ENCODE data around the gene SLC24A3. TPM values are rescaled to one million over a fixed set of nuclear protein-coding genes. Genes with fewer than 3 reads are reported as not detected.

Gene SLC24A3
- total RNA-seq, 4 donors from 2014 or later = 4.2 to 6.4 (median 5.6) TPM

GRCh38 chr20:19605786-19606485, 393.5 kb downstream of the SLC24A3 start:
- TF ChIP-seq POLR2A (IDR thresholded peaks at IDR 0.05) (no peak), CTCF (IDR thresholded peaks at IDR 0.05) (no peak), POLR2AphosphoS5 (IDR thresholded peaks at IDR 0.05) (no peak), EP300 (IDR thresholded peaks at IDR 0.05) (no peak)
- no peak overlapping the region for H3K27ac ChIP-seq
- WGBS = 56% methylated on average over 1 of the region's 1 CpG

GRCh38 chr20:19609642-19610223, 397.3 kb downstream of the SLC24A3 start:
- no peaks in the 10 kb centered on the region for H3K4me1 ChIP-seq
- 65% methylated on average over 2 of the region's 2 CpGs for WGBS
- no peaks in the 10 kb centered on the region for H3K27me3 ChIP-seq
- no peaks in the 10 kb centered on the region for H3K36me3 ChIP-seq
- H3K9me3 ChIP-seq = no peaks in the 10 kb centered on the region
- H3K4me3 ChIP-seq = no peak overlapping the region
- DNase-seq (ENCODE audit: low spot score in 2 of 2) = peak in 1 of 2 donors; percentile 4
- H3K27ac ChIP-seq = no peak overlapping the region
- no peak for TF ChIP-seq CTCF (IDR thresholded peaks at IDR 0.05)
- TF ChIP-seq POLR2A (IDR thresholded peaks at IDR 0.05) = no peak
- TF ChIP-seq POLR2AphosphoS5 (IDR thresholded peaks at IDR 0.05) = no peak
- no peak for TF ChIP-seq EP300 (IDR thresholded peaks at IDR 0.05)

More at GRCh38 chr20:19605786-19606485, 393.5 kb downstream of the SLC24A3 start:
- H3K36me3 ChIP-seq = no peaks in the 10 kb centered on the region
- no peaks in the 10 kb centered on the region for H3K4me1 ChIP-seq
- peak in 1 of 2 donors; percentile 16 for DNase-seq (ENCODE audit: low spot score in 2 of 2)
- H3K4me3 ChIP-seq = no peak overlapping the region
- H3K9me3 ChIP-seq = no peaks in the 10 kb centered on the region
- H3K27me3 ChIP-seq = no peaks in the 10 kb centered on the region

- TF ChIP-seq EP300 (IDR thresholded peaks at IDR 0.05) (no peak), CTCF (IDR thresholded peaks at IDR 0.05) (no peak), POLR2A (IDR thresholded peaks at IDR 0.05) (no peak), POLR2AphosphoS5 (IDR thresholded peaks at IDR 0.05) (no peak)
- no peaks in the 10 kb centered on the region for H3K4me1 ChIP-seq
Observed at GRCh38 chr20:19615629-19616028, 403.2 kb downstream of the SLC24A3 start.

DNA sequence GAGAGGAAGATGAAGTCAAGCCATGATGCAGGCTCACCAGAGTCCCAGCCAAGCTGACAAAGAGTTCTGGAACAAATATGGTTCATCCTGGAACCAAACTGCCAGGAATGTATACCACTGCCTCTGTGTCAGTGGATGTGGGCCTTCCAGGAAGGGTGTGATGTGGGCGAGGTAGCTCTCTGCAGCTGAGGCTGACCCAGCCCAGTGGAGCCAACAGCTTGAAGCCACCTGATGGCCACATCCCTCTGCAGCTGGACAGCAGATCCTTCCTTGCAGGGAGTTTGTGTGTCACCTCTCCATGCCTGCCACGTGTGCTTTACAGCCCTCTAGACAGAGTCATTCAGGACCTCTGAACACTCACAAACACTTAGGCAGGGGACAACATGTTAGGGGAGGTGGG, 403.6 kb downstream of the SLC24A3 start:
- no CpG with 5 or more reads among the region's 2 CpGs for WGBS
- no peak for TF ChIP-seq CTCF (IDR thresholded peaks at IDR 0.05)
- no peak for TF ChIP-seq EP300 (IDR thresholded peaks at IDR 0.05)
- TF ChIP-seq POLR2A (IDR thresholded peaks at IDR 0.05) = no peak
- no peak for TF ChIP-seq POLR2AphosphoS5 (IDR thresholded peaks at IDR 0.05)
- H3K4me1 ChIP-seq = no peaks in the 10 kb centered on the region
- no peaks in the 10 kb centered on the region for H3K9me3 ChIP-seq
- no peak overlapping the region for H3K4me3 ChIP-seq
- H3K27me3 ChIP-seq = no peaks in the 10 kb centered on the region
- DNase-seq (ENCODE audit: low spot score in 2 of 2) = no peak
- no peaks in the 10 kb centered on the region for H3K36me3 ChIP-seq
- H3K27ac ChIP-seq = no peak overlapping the region

More at GRCh38 chr20:19615629-19616028, 403.2 kb downstream of the SLC24A3 start:
- DNase-seq (ENCODE audit: low spot score in 2 of 2) = no peak
- Histone ChIP-seq H3K27me3 (no peaks in the 10 kb centered on the region), H3K9me3 (no peaks in the 10 kb centered on the region), H3K27ac (no peak overlapping the region), H3K36me3 (no peaks in the 10 kb centered on the region), H3K4me3 (no peak overlapping the region)

DNA sequence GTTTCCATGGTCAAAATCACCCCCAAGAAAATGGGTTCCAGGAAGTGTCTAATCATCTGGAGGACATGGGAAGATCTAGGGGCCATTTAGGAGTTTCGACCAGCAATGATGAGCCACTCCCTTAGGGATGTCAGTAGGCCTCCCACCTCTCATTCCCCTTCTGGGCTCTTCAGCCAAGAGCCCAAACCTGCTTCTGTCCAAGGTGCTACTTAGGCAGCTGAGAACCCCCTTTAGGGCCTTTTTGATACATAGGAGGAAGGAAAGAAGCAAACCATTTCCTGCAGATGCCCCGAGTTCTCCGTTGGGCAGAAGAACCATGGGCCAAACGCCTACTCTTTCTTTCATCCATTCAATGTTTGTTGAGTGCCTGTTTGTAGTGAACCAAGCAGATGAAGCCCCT, 404.2 kb downstream of the SLC24A3 start:
- H3K27me3 ChIP-seq = no peaks in the 10 kb centered on the region
- no peaks in the 10 kb centered on the region for H3K36me3 ChIP-seq
- H3K27ac ChIP-seq = no peak overlapping the region
- no peaks in the 10 kb centered on the region for H3K4me1 ChIP-seq
- no peaks in the 10 kb centered on the region for H3K9me3 ChIP-seq
- TF ChIP-seq CTCF (IDR thresholded peaks at IDR 0.05) (no peak), POLR2AphosphoS5 (IDR thresholded peaks at IDR 0.05) (no peak), EP300 (IDR thresholded peaks at IDR 0.05) (no peak), POLR2A (IDR thresholded peaks at IDR 0.05) (no peak)
- H3K4me3 ChIP-seq = no peak overlapping the region
- no peak for DNase-seq (ENCODE audit: low spot score in 2 of 2)
- WGBS = 84% methylated on average over 4 of the region's 4 CpGs

Measured in suprapubic skin (tissue), 4 donors.